HEK293T (cell line): ENCODE results near the gene POLR1F.

Source experiments
- ARNT ChIP-seq: fragments of 450-650 bp; IDR thresholded peaks from 2 replicates; pipeline ENCODE4 v1.6.1; 2017; ENCODE audit warnings: mild to moderate bottlenecking
- BHLHE40 ChIP-seq: fragments of 450-650 bp; IDR thresholded peaks from 2 replicates; pipeline ENCODE4 v1.6.1; 2016; ENCODE audit warnings: mild to moderate bottlenecking, moderate library complexity, borderline replicate concordance
- ELF4 ChIP-seq: fragments of 450-650 bp; IDR thresholded peaks from 2 replicates; pipeline ENCODE4 v1.6.1; 2017; ENCODE audit warnings: antibody characterized with exemption
- FOXK2 ChIP-seq: fragments of 450-650 bp; IDR thresholded peaks from 2 replicates; pipeline ENCODE4 v1.6.1; 2016; ENCODE audit warnings: mild to moderate bottlenecking
- FOXM1 ChIP-seq: fragments of 450-650 bp; IDR thresholded peaks from 2 replicates; pipeline ENCODE4 v1.6.1; 2017; ENCODE audit warnings: mild to moderate bottlenecking, borderline replicate concordance
- L3MBTL2 ChIP-seq: fragments of 450-650 bp; conservative IDR thresholded peaks from 2 replicates; pipeline ENCODE4 v1.6.1; 2016; ENCODE audit warnings: mild to moderate bottlenecking
- SP1 ChIP-seq: fragments of 450-650 bp; IDR thresholded peaks from 2 replicates; pipeline ENCODE4 v1.6.1; 2017
- SUZ12 ChIP-seq: fragments of 450-650 bp; IDR thresholded peaks from 2 replicates; pipeline ENCODE4 v1.6.1; 2016; ENCODE audit warnings: mild to moderate bottlenecking
- TARDBP ChIP-seq: fragments of 450-650 bp; IDR thresholded peaks from 2 replicates; pipeline ENCODE4 v1.6.1; 2016
- ZNF384 ChIP-seq: fragments of 450-650 bp; IDR thresholded peaks from 2 replicates; pipeline ENCODE4 v1.6.1; 2016

DNA sequence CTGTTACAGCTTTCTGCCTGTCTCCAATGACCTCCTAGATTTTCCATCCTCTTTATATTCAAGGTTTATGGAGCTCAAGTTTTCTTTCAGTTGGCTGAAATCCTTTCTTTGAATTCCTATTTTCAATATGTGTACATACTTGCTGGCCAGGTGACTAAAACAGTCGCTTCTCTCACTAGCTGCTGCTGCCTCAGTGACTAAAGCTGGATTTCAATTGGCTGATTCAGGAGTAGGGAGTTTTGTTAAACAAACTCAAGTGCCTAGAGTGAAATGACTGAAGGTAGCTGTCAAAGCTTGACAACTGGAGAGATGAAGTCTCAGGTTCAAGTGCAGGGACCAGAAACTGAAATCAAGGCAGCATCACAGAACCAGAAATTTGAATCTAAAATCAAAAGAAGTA, 6.7 kb upstream of the POLR1F start:
- TF ChIP-seq FOXM1 (no peak), TARDBP (no peak), ELF4 (no peak), ZNF384 (no peak), ARNT (no peak), BHLHE40 (no peak), L3MBTL2 (no peak), SP1 (no peak), SUZ12 (no peak), FOXK2 (no peak)
